HG03571 (cell line): ENCODE data around the gene CASP6.

ENCODE experiments used
- ATAC-seq: cut with Tn5 transposase; IDR thresholded peaks from one replicate; pipeline ENCODE4 v1.9.1; 2021; ENCODE audit not compliant: unreplicated experiment

Gene CASP6

DNA sequence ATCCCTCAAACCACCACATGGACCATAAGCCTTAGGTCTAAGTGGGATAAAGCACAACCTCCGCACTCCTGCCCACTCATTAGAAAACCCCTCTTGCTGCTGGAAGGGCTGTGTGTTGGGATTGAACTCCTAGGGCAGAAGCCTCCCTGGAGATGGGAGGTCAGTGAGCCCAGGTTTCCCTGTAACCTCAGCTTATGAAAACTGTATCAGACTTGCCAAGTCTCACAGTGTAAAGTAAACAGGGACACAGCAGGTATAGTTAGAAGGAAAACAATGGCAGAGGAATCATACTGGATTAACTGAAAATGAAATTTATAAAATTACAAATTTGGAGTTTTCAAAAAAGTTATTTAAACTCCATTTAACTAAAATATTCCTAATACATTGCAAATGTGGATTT lies 29.9 kb downstream of the CASP6 start:
- ATAC-seq = no peak

DNA sequence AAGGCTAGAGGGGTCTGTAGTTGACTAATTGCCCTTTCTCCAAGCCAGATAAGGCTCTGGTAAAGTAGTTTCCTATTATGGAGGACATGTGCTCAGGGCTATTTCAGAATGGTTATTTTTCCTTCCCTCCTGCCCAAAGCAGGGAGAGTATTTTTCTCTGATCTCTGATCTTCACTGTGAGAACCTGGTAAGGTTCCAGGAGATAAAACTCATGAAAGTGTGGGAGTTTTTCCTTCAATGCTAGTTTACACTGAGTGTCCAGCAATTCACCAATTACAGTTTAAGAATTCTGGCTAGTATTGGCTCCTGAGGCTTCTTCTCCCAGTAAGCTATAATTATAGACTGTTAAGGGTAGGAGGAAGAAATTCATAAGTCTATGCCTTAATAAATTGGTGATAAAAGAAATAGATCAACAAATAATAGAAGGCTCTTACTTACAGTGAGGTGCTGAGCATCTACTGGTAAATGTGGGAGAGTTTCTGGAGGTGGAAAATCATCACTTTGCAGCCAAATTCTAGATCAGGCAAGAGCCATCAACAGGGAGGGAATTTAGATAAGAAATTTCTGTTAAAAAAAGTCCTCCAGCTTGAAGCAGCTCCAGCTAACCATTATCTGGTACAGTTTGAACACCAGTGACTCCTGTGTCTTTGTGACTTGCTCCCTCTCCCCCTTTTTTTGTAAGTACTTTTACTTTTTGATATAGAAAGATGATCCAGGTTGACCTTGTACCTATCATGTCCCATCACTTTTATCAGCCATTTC lies 30.9 kb downstream of the CASP6 start:
- no peak for ATAC-seq

DNA sequence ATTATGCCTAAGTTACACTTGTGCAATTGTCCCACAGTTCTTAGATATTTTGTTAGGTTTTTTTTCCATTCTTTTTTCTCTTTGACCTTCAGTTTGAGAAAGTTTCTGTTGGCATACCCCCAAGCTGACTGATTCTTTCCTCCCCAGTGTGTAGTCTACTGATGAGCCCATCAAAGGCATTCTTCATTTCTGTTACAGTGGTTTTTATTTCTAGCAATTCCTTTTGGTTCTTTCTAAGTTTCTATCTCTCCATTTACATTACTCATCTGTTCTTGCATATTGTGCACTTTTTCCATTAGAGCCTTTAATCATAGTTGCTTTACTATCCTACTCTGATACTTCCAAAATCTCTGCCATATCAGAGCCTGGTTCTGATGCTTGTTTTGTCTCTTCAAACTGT lies 31.9 kb downstream of the CASP6 start:
- no peak for ATAC-seq

GRCh38 chr4:109665783-109666485 lies 37.3 kb downstream of the CASP6 start:
- ATAC-seq = no peak

- no peak for ATAC-seq
These were observed 40.5 kb downstream of the CASP6 start for GRCh38 chr4:109662771-109663170.

DNA sequence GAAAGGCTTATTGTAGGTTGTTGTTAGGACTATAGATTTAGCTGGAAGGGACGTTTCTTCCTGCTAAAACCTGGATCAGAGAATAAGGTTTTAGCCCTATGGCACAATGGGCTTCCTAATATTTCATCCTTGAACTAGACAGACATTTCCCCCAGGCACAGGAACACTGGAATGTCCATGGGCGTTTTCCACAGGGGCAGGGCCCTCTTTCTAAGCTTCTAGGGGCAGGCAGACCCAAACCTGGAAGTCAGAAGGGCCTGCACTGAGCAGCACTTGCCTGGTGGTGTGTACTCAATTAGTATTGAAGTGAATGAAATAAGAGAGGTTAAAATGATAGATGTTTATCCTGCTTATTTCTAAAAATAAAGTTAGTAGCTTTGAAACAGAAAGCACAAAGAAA lies 41.1 kb downstream of the CASP6 start:
- no peak for ATAC-seq

- ATAC-seq = no peak
These were observed 44.3 kb downstream of the CASP6 start for GRCh38 chr4:109658871-109659410.

GRCh38 chr4:109657854-109658418 lies 45.3 kb downstream of the CASP6 start:
- no peak for ATAC-seq

DNA sequence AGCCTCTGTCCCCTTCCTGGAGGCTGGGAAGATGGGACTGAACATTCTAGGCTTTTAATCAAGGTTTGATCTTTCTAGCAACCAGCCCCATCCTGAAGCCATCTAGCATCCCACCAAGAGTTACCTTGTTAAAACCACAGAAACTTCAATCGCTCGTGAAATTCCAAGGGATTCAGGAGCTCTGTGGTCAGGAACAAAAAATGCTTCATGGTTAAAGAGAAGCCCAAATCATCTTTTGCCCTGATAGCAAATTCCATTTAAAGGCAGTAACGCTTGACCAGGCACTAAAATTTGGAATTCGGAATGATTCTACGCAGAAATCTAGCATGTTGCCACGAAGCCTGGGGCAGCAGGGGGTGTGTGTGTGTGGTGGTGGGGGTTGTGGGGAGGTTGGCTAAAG lies 47.8 kb downstream of the CASP6 start:
- ATAC-seq = no peak

- ATAC-seq = peak; percentile 84
These were observed 53.4 kb downstream of the CASP6 start for GRCh38 chr4:109649872-109650271.

GRCh38 chr4:109648997-109649575 lies 54.2 kb downstream of the CASP6 start:
- ATAC-seq = no peak

GRCh38 chr4:109648266-109648996 lies 54.8 kb downstream of the CASP6 start:
- no peak for ATAC-seq

DNA sequence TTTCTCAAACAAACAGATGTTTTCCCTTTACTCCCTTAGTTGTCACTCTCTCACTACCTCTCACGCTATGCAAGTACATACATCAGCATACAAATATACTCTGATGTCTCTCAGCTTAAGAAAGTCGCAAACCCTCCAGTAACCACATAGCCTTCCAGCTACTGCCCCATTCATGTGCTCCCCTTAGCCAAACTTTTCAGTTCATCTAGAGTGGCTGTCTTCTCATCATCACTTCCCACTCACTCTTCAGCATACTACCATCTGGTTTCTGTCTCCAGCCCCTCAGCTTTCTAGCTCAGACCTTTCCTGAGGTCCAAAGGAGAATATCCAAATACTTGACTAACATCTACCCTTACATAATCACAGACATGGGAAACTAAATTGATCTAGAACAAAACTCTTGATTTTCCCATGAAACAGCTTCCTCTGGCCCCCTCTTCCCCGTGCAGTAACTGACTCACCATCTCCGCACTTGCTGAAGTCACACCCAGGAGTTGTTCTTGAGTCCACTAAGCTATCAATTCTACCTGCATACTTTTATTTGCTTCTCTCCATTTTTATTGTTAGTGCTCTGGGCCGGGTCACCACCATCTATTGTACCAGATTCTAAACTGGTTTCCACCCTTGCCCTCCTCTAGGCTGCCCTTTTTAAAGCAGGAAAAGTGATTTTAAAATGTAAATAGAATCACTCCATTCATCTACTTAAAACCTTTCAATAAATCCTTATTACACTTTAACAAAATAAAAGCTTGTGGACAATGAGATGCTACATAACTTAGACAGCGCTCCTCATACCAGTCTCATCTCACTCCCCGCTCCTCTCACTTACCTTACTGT lies 57.2 kb downstream of the CASP6 start:
- ATAC-seq = no peak

GRCh38 chr4:109640644-109641043 lies 62.6 kb downstream of the CASP6 start:
- ATAC-seq = no peak
